Stimulated activated CD8-positive, alpha-beta memory T cell treated with anti-CD3 and anti-CD28 coated beads, Interleukin-4, amount 100 ng/mL, for 1 hour (primary cell): ENCODE results near the gene PAWR.
"Not testable (repeated sequence)": the region's sequence is repeated elsewhere in the genome, so short reads cannot be mapped to it uniquely, and the experiment has no call there.

Experiments used
- DNase-seq, 2 donors: peaks; one replicate each; pipeline ENCODE4 v3.0.0-alpha.2; 2020; ENCODE audit warnings: low read depth in 2 of 2, low spot score in 1 of 2

PAWR gene

DNA sequence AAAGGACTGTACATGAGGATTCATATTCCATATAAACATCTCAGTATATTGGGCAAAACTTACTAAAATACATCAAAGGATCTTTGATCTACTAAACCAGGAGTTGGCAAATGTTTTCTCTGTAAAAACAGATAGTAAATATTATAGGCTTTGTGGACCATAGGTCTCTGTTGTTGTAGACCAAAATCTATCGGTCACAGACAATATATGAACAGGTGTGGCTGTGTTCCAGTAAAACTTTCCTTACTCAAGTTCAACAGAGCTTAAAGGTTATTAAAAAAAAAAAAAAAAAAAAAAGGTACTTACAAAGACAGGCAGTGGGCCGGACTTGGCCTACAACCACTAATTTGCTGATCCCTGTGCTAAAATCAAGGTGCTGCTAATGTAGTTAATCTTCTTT, 40.3 kb downstream of the PAWR start:
- no peak for DNase-seq

DNA sequence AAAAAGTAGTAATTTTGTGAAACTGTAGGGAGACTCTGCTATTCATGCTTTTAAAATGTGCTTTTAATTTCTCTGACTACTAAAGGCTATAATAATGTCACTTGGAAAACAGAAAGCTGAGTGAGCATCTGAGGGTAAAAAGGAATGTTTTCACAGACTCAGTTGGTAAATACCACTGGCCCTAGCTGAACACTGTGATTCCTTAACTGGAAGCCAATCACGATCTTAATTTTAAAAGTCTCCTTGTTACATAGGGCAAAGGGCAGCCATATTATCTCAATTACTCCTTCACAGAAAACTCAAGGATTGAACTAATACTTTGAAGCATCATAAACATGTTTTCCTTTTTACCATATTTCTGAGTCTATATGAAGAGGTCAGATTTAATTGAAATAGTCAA, 41.9 kb downstream of the PAWR start:
- no peak for DNase-seq

DNA sequence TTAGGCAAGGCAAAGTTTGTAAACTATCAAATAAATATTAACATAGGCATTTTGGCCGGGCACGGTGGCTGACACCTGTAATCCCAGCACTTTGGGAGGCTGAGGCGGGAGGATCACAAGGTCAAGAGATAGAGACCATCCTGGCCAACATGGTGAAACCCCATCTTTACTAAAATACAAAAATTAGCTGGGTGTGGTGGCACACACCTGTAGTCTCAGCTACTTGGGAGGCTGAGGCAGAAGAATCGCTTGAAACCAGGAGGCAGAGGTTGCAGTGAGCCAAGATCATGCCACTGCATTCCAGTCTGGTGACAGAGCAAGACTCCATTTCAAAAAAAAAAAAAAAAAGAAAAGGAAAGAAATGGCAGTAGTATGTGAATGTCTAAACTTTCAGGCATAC, 43.9 kb downstream of the PAWR start:
- DNase-seq = not testable (repeated sequence)

DNA sequence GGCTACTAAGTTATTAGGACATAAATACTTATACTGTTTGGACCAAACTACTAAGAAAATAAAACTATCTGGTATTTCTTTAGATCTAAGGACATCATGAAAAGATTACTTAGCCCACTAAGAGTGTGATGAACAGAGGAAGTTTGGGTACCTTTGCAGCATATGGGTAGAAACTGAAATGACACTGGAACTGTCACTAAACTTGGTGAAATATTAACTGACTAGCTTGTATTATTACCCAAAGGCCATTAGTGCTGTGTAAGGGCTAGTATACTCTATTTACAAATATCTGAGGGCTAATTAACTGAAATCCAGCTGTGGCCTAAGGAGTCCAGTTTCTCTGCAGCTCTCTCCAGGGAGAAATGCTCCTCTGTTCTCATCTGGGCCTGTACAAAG, 45.5 kb downstream of the PAWR start:
- no peak for DNase-seq

DNA sequence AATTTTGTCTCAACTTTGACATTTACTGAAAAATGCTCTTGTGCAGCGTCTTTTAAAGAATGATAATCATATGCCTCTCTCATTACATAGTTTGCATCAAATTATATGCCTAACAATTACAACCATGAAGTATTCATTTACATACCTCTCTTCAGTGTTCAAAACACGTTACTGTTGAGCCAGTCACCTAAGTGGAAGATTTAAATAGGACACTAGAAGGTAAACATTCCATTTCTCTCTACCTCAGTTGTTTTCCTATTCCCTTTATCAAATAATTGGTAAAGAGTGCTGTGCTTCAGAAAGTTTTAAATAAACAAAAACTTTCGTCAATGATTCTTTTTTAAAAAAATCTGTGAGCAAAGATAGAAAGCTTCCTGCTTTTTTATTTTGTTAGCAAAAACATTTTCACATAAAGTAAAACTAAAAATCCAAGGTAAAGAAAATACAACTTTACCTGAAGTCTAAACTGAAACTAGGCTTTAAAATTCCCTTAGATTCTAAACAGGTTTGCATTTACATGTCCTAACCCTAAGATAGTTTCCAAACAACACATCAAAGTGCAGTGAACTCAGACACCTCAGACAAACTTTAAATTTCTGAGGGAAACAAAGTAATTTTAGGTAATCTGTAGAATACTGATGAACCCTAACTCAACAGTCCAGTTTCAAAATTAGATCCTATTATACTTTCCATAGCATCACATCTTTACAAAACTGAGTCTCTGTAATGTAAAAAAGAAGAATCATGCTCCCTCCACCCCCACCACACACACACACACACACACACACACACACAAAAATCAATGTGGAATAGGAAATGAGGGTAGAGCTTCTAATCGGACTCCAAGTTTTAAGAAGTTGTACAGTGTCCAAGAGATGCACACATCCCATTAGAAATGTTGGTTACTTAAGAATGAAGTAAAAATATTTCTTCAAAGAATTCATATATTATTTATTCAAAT, 46.2 kb downstream of the PAWR start:
- no peak for DNase-seq

DNA sequence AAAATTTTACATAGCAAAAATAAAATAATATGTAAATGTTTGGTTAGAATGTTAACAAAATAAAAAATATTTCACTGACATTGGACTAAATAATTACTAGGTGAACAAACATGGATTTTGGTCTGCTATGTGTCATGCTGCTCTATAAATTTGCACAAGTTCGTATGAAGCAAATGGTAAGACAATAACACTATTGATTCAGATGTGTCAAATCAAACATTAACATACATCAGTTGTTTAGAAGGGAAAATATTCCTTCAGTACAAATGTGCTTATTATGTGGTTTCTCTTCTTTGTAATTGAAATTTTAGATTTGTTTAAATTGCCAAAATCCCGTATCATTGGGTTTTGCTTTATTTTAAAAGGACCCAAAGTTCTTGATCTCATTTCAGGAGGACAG, 46.9 kb downstream of the PAWR start:
- no peak for DNase-seq

DNA sequence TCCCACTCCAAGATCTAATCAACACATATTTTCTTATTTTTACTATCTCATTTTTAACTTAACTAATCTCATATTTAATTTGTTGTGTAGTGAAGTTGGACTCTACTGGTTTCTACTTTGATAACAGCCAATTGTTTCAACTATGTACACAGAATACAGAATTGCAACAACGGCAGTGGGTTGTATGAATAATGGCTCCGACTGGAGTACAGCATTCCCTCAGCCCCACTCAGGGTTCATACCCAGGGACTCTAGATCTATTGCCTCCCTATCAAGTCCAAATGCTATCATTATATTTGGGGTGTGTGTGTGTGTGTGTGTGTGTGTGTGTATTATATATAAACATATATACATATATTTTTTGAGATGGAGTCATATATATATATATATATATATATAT, 52.3 kb downstream of the PAWR start:
- DNase-seq = no peak

DNA sequence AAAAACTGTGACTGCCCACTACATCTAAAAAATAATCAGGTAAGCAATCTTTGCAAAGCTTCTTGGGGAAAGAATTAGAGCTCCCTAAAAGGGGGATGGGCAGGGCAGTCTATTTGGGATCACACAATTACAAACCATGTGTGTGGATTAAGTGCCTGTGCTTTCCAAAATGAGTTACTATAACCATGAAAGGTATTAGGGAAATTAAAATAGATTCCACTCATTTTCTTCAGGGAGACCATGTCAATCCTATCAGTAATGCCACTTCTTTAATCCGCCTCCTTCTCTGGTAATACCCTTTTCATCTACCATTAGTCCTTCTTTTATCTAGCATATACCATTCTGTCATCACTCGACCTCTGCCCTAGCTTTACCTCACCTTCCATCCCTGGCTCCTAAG, 53.7 kb downstream of the PAWR start:
- no peak for DNase-seq

DNA sequence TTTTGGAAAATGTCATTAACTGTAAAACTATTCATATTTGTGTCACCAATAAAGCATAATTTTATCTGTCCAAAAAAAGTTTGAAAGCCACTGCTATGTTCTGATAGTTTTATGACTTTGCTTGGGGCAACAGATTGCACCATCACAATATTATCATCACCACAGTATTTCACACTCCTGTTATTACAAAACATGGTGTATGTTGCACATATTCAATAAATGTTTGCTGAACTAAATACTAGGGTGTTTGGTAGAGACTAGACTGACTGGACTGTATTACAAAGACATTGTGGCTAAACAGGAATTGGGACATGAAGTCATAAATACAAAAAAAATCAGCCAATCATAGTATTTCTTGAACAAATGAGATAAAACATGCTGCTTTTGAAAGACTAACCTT, 55.1 kb downstream of the PAWR start:
- DNase-seq = no peak

DNA sequence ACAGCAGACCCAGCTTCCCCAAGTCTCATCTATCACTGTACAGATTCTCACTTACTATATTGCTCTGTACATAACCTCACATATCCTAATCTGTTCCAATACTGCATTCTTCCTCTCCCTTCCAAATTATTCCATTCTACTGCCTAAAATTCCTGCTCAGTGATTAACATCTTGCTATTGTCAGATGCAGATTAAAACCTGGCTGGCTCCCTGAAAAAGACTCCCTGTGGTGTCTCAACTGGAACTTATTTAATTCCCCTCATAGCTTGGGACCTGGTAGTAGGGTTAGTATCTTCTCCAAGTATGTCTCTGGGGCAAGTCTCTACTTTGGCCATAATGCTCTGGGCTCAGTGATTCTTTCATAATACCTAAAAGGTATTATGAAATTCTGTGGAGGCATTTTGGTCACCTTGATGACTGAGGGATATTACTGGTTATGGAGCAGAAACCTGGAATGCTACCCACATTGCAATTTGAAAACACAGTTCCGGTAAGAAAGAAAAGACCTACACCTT, 55.8 kb downstream of the PAWR start:
- DNase-seq = no peak

DNA sequence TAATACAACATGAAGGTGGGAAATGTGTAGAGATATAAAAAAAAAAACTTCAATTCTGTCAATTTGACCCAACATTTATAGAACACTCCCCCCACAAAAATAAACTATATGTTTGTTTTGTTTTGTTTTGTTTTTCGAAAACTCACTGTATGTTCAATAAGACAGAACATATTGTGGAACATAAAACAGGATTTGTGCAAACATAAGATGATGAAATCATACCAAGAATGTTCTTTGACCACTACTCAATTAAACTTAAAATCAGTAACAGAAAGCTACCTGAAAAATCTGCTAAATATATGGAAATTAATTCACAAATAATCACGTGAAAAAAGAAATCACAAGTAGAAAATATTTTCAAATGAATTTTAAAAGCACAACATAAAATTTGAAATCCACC, 61.2 kb downstream of the PAWR start:
- DNase-seq = no peak

DNA sequence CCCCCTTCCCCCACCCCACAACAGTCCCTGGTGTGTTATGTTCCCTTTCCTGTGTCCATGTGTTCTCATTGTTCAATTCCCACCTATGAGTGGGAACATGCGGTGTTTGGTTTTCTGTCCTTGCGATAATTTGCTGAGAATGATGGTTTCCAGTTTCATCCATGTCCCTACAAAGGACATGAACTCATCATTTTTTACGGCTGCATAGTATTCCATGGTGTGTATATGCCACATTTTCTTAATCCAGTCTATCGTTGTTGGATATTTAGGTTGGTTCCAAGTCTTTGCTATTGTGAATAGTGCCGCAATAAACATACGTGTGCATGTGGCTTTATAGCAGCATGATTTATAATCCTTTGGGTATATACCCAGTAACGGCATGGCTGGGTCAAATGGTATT, 64.0 kb downstream of the PAWR start:
- DNase-seq = not testable (repeated sequence)

DNA sequence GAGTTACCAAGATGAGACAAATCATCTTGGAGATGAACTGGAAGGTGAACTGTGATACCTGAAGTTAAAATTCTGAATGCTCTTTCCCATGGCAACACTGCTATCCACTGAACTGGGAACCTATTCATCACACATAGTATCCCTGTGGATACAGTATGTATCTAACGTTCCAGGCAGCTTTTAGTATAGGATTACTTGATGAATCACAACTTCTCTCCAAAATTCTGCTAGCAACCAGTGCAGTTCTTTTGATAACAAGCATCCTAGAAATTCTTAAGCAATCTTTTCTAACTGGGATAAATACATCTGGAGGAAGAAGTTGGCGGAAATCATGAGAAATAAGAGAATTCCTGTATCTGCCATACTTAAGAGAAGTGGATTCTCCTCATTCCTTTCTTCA, 66.4 kb downstream of the PAWR start:
- no peak for DNase-seq

DNA sequence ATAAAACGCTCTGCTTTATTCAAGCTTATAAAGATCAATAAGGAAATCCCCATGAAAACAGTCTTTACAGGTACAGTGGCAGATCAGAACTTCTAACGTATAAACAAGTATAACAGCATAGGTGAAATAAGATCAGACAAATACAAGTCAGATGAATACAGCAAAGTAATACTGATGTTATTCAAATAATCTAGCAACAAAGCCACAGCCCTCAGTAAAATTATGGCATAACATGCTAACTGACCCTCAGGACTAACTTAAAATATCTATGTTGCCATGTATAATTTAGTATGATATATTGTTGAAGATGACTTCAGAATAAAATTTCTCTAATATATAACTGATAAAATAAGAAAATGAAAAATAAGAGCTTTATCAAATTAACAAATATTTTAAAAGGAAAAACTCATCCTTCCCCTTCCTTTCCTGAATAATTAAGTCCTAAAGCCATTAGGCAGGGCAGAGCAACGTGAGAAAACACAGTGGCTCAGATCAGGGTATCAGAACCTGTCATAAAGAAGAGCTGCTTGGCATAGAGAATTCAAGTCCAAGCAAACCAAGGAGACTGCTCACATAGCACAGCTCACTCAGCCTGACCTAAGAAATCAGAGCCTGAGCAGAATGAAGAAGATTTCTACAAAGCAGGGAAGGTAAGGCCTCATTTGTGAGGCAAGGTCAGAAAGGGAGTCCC, 70.7 kb downstream of the PAWR start:
- DNase-seq = no peak

DNA sequence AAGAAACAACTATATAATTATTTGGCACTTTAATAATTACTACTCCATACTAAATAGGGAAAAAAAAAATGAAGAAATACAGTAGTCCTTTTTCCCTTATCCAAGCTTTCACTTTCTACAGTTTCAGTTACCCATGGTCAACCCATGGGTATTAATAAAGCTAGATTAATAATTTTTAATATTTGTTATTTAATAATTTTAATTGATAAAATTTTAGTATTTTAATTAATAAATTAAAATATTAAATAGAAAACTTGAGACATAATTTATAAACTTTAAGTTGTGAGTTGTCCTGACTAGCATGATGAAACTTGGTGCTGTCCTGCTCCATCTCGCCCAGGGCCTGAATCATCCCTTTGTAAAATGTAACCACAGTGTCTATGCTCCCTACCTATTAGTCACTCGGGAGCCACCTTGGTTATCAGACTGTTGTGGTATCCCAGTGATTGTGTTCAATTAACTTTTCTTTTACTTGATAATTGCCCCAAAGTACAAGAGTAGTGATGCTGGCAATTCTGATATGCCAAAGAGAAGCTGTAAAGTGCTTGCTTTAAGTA, 71.8 kb downstream of the PAWR start:
- no peak for DNase-seq

DNA sequence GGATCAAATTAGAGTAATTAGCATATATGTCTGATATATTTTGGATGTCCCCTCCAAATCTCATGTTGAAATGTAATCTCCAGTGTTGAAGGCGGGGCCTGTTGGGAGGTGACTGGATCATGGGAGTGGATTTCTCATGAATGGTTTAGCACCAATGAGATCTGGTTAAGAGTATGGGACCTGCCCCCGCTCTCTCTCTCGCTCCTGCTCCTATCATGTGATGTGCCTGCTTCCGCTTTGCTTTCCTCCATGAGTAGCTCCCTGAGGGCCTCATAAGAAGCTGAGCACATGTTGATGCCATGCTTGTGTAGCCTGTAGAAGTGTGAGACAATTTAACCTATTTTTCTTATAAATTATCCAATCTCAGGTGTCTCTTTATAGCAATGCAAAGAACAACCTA, 73.1 kb downstream of the PAWR start:
- DNase-seq = no peak

DNA sequence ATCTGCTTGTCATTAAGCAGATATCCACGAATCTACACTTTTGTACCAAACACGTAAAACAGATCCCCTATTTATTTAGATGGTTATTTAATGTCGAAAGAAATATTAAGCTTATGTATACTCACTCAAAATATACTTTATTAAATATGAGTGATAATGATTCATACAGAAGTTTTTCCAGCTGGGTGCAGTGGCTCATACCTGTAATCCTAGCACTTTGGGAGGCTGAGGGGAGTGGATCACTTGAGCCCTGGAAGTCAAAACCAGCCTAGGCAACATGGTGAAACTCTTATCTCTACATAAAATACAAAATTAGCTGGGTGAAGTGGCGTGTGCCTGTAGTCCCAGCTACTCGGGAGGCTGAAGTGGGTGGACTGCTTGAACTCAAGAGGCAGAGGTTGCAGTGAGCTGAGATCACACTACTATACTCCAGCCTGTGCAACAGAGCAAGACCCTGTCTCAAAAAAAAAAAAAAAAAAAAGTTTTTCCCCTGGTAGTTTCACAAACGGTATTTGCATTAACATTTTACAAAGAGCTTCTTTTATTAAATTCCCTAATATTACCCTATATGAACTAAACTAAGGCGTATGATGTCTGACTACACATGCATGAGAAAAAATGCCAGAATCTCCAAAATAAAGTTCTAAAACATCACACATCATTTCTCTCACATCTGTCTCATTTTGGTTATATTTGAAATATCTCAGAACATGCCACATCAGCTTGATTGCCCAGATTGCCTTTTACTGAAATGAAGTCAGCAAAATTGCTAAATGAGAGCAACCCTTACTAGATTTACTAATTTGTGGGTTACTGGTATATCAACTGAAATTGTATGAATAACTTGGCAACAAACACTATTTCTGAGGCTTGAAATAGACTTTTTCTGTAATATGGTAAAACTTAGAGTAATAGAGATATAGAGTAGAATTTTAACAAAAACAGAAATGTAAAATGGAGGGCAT, 74.9 kb downstream of the PAWR start:
- DNase-seq = no peak

DNA sequence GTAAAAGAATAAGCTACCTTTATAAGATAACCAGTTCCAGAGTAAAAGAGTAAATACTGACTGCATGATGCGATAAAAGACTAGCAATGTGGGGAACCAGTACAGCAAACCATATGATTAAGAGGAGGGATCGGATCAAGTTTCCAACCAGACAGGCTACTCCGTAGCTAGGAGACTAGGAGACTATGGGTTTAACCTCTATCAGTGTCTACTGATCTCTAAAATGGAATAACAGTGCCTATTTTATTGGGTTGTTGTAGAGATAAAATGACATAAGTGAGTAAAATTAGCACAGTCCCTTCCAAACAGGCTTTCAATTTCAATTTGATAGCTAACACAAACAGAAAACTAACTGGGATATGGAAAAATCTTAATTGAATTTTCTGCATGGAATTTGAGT, 76.0 kb downstream of the PAWR start:
- DNase-seq = no peak

DNA sequence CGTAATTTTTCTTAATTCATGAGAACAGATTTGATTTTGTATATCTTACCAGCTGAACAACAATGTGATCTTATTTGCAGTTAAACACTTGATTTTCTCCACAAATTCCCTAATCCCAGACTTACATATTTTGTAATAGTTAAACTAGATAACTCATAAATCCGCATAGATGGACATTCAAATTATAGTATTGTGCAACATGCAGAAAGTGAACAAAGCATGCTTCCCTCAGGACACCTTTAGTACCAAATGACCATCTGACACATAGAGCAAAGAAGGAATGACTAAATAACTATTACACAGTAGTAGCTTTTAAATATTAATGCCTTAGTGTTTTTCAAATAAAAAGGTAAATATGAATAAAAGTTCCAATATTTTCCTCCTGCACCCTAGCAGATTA, 88.9 kb downstream of the PAWR start:
- no peak for DNase-seq

DNA sequence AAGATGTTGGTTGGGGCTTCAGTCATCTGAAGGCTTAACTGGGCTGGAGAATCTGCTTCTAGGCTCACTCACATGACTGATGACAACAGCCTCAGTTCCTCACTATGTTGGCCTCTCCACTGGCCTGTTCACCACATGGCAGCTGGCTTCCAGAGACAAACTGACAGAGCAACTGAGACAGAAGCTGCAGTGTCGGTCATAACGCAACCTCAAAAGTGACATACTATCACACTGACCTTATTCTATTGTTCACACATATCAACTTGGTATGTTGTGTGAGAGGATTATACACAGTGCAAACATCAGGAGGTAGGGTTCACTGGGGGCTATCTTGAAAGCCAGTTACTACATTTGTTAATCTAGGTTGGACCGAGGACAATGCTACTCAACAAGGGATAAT, 92.9 kb downstream of the PAWR start:
- no peak for DNase-seq
